ENCODE measurements around the gene PPP4R2. TPM values are rescaled to one million over a fixed set of nuclear protein-coding genes. Genes with fewer than 3 reads are reported as not detected.

Gene PPP4R2
- total and polyA plus RNA-seq, 9 of the 15 experiments (the other 6 are each of a cell fraction or from before 2014, with no cell fraction given) = 11.0 to 49.6 (median 31.6) TPM

- in situ Hi-C loops (cut with MboI) = no loop called here
- intact Hi-C loops (cut with micrococcal nuclease) = no loop called here
Observed at GRCh38 chr3:73018298-73018697, 21.7 kb downstream of the PPP4R2 start.

More at GRCh38 chr3:73018298-73018697, 21.7 kb downstream of the PPP4R2 start:
- Histone ChIP-seq H3K9ac (ENCODE audit: insufficient read depth in 1 of 2, low read depth in 2 of 2, low read length in 2 of 2) (no peak overlapping the region), H3K9me1 (ENCODE audit: control insufficient read depth, insufficient read depth, low read length) (no peaks in the 10 kb centered on the region), H2AFZ (ENCODE audit: low read depth, low read length) (no peak overlapping the region), H3K4me2 (ENCODE audit: insufficient read depth, low read length) (no peak overlapping the region), H4K20me1 (replicated peaks; ENCODE audit: control insufficient read depth, insufficient read depth, low read length) (peaks cover 23% of the 10 kb centered on the region), H3K4me3 (no peak overlapping the region), H3K4me1 (replicated peaks in 1 of 2; ENCODE audit: control insufficient read depth in 2 of 2, insufficient read depth in 2 of 2, low read length in 2 of 2) (no peaks in the 10 kb centered on the region; a peak in 1 of 5 replicates), H3K27ac (ENCODE audit: extremely low read depth, low read depth, low read length) (no peak overlapping the region), H3K36me3 (ENCODE audit: control insufficient read depth, insufficient read depth, low read length) (peaks cover 18% of the 10 kb centered on the region; the same call in 2 of the 3 replicates), H3K79me2 (ENCODE audit: control insufficient read depth, insufficient read depth, low read length) (peaks cover 99% of the 10 kb centered on the region), H3K9me3 (replicated peaks; ENCODE audit: control insufficient read depth, insufficient read depth, low read depth, low read length) (no peaks in the 10 kb centered on the region), H3K27me3 (ENCODE audit: control insufficient read depth in 2 of 2, insufficient read depth in 2 of 2, low read length in 2 of 2) (no peaks in the 10 kb centered on the region)
- DNase-seq (ENCODE audit: extremely low read depth in 1 of 4, low spot score in 3 of 4) (no peak), ATAC-seq (no peak), FAIRE-seq (no peak)
- WGBS (ENCODE audit: insufficient coverage, low coverage, missing lambda C conversion rate) = 92% methylated on average over 4 of the region's 4 CpGs
- no TSS peak for BruUV-seq (replicated peaks)
- POLR2A ChIA-PET = interaction anchor here (1.6 kb wide), 1 partner anchor 10 kb away, joined by 6 read pairs; no protein-coding TSS in a partner anchor
- TF ChIP-seq TRIM28 (IDR thresholded peaks at IDR 0.05) (no peak), ELK3 (CRISPR knock-in tag; IDR thresholded peaks at IDR 0.05) (no peak), ZBTB33 (CRISPR knock-in tag; IDR thresholded peaks at IDR 0.05) (no peak), MXD1 (CRISPR knock-in tag; IDR thresholded peaks at IDR 0.05; ENCODE audit: borderline replicate concordance, poor library complexity, severe bottlenecking) (no peak), ARID1B (IDR thresholded peaks at IDR 0.05) (no peak), HBP1 (CRISPR knock-in tag; IDR thresholded peaks at IDR 0.05) (no peak), TCFL5 (CRISPR knock-in tag; conservative IDR thresholded peaks at IDR 0.05) (no peak), EZH2 (IDR thresholded peaks at IDR 0.05; ENCODE audit: borderline replicate concordance, low read depth, low read length) (no peak), FOXP1 (CRISPR knock-in tag; IDR thresholded peaks at IDR 0.05) (no peak), IRF2 (CRISPR knock-in tag; IDR thresholded peaks at IDR 0.05) (no peak), ZNF165 (CRISPR knock-in tag; IDR thresholded peaks at IDR 0.05; ENCODE audit: borderline replicate concordance) (no peak), TRIM24 (IDR thresholded peaks at IDR 0.05) (no peak), TEAD1 (CRISPR knock-in tag; IDR thresholded peaks at IDR 0.05) (no peak), SMAD2 (IDR thresholded peaks at IDR 0.05; ENCODE audit: low read depth, low read length) (no peak)
- CTCF ChIA-PET (ENCODE audit: low intra/inter-chr PET ratio) = no interaction called here
